ENCODE results near the gene LGALSL.

LGALSL gene

GRCh38 chr2:64454386-64455332, 697 bp downstream of the LGALSL start:
- Histone ChIP-seq H4K20me1 (ENCODE audit: low read depth, low read length) (no peaks in the 10 kb centered on the region), H3F3A (ENCODE audit: insufficient read depth) (peaks cover 10% of the 10 kb centered on the region), H3K4me2 (ENCODE audit: low read depth, low read length, poor library complexity, severe bottlenecking) (peak overlapping the region; percentile 48), H3K9ac (ENCODE audit: low read length) (peak overlapping the region; percentile 62), H3K27ac (ENCODE audit: low read depth, low read length) (no peak overlapping the region), H3K4me3 (ENCODE audit: insufficient read depth, low read length, poor library complexity, severe bottlenecking) (peak overlapping the region; percentile 70), H3K27me3 (ENCODE audit: low read length) (no peaks in the 10 kb centered on the region), H2AFZ (ENCODE audit: low read depth, low read length, severe bottlenecking) (peak overlapping the region; percentile 81), H3K9me3 (ENCODE audit: insufficient read depth, low read length) (no peaks in the 10 kb centered on the region), H3K9me2 (replicated peaks; ENCODE audit: insufficient read depth, low read length) (no peaks in the 10 kb centered on the region), H3K36me3 (ENCODE audit: low read length) (peaks cover 8% of the 10 kb centered on the region; the same call in 1 of the 2 replicates), H3K79me2 (ENCODE audit: insufficient read depth, low read length) (no peaks in the 10 kb centered on the region)
- no peak for TF ChIP-seq EZH2phosphoT487 (conservative IDR thresholded peaks at IDR 0.05; ENCODE audit: low read length)

- Histone ChIP-seq H3K4me2 (ENCODE audit: low read depth, low read length, poor library complexity, severe bottlenecking) (peak overlapping the region; percentile 48), H3F3A (ENCODE audit: insufficient read depth) (peaks cover 10% of the 10 kb centered on the region), H3K9ac (ENCODE audit: low read length) (no peak overlapping the region), H3K36me3 (ENCODE audit: low read length) (peaks cover 8% of the 10 kb centered on the region; the same call in 1 of the 2 replicates), H3K79me2 (ENCODE audit: insufficient read depth, low read length) (no peaks in the 10 kb centered on the region), H3K27me3 (ENCODE audit: low read length) (no peaks in the 10 kb centered on the region), H2AFZ (ENCODE audit: low read depth, low read length, severe bottlenecking) (no peak overlapping the region), H3K9me3 (ENCODE audit: insufficient read depth, low read length) (no peaks in the 10 kb centered on the region), H3K9me2 (replicated peaks; ENCODE audit: insufficient read depth, low read length) (no peaks in the 10 kb centered on the region), H4K20me1 (ENCODE audit: low read depth, low read length) (no peaks in the 10 kb centered on the region), H3K27ac (ENCODE audit: low read depth, low read length) (no peak overlapping the region), H3K4me3 (ENCODE audit: insufficient read depth, low read length, poor library complexity, severe bottlenecking) (no peak overlapping the region)
- TF ChIP-seq CTCF (IDR thresholded peaks at IDR 0.05; ENCODE audit: insufficient read depth, low read length, poor library complexity, severe bottlenecking) (no peak), EZH2phosphoT487 (conservative IDR thresholded peaks at IDR 0.05; ENCODE audit: low read length) (no peak)
Observed at GRCh38 chr2:64455545-64455944, 1.6 kb downstream of the LGALSL start.

- Histone ChIP-seq H3K27ac (ENCODE audit: low read depth, low read length) (no peak overlapping the region), H3F3A (ENCODE audit: insufficient read depth) (peaks cover 10% of the 10 kb centered on the region), H2AFZ (ENCODE audit: low read depth, low read length, severe bottlenecking) (no peak overlapping the region), H3K27me3 (ENCODE audit: low read length) (no peaks in the 10 kb centered on the region), H3K9ac (ENCODE audit: low read length) (no peak overlapping the region), H3K79me2 (ENCODE audit: insufficient read depth, low read length) (no peaks in the 10 kb centered on the region), H3K9me2 (replicated peaks; ENCODE audit: insufficient read depth, low read length) (no peaks in the 10 kb centered on the region), H3K4me2 (ENCODE audit: low read depth, low read length, poor library complexity, severe bottlenecking) (no peak overlapping the region), H3K9me3 (ENCODE audit: insufficient read depth, low read length) (no peaks in the 10 kb centered on the region), H4K20me1 (ENCODE audit: low read depth, low read length) (no peaks in the 10 kb centered on the region), H3K4me3 (ENCODE audit: insufficient read depth, low read length, poor library complexity, severe bottlenecking) (no peak overlapping the region), H3K36me3 (ENCODE audit: low read length) (peaks cover 8% of the 10 kb centered on the region; the same call in 1 of the 2 replicates)
- no peak for TF ChIP-seq CTCF (IDR thresholded peaks at IDR 0.05; ENCODE audit: insufficient read depth, low read length, poor library complexity, severe bottlenecking)
- TF ChIP-seq EZH2phosphoT487 (conservative IDR thresholded peaks at IDR 0.05; ENCODE audit: low read length): no peak
Observed at GRCh38 chr2:64456293-64456692, 2.3 kb downstream of the LGALSL start.

GRCh38 chr2:64457524-64457923, 3.6 kb downstream of the LGALSL start:
- peaks cover 10% of the 10 kb centered on the region for H3F3A ChIP-seq (ENCODE audit: insufficient read depth)
- H3K4me3 ChIP-seq (ENCODE audit: insufficient read depth, low read length, poor library complexity, severe bottlenecking): no peak overlapping the region
- H3K9ac ChIP-seq (ENCODE audit: low read length): no peak overlapping the region
- H3K79me2 ChIP-seq (ENCODE audit: insufficient read depth, low read length): no peaks in the 10 kb centered on the region
- H3K9me2 ChIP-seq (replicated peaks; ENCODE audit: insufficient read depth, low read length): no peaks in the 10 kb centered on the region
- peaks cover 8% of the 10 kb centered on the region; the same call in 1 of the 2 replicates for H3K36me3 ChIP-seq (ENCODE audit: low read length)
- TF ChIP-seq EZH2phosphoT487 (conservative IDR thresholded peaks at IDR 0.05; ENCODE audit: low read length): no peak
- TF ChIP-seq CTCF (IDR thresholded peaks at IDR 0.05; ENCODE audit: insufficient read depth, low read length, poor library complexity, severe bottlenecking): no peak
- no peak overlapping the region for H2AFZ ChIP-seq (ENCODE audit: low read depth, low read length, severe bottlenecking)
- H3K27me3 ChIP-seq (ENCODE audit: low read length): no peaks in the 10 kb centered on the region
- H3K9me3 ChIP-seq (ENCODE audit: insufficient read depth, low read length): no peaks in the 10 kb centered on the region
- no peak overlapping the region for H3K4me2 ChIP-seq (ENCODE audit: low read depth, low read length, poor library complexity, severe bottlenecking)
- no peaks in the 10 kb centered on the region for H4K20me1 ChIP-seq (ENCODE audit: low read depth, low read length)
- H3K27ac ChIP-seq (ENCODE audit: low read depth, low read length): no peak overlapping the region
